Trophoblast cell (in vitro differentiated cells and primary cell): ENCODE data around the gene ASF1B.

ENCODE experiments used
- DNase-seq, 2 donors: peaks; one replicate each; pipeline ENCODE4 v3.0.0-alpha.2; 2016
- H2AFZ ChIP-seq: 2 replicates; pipeline ENCODE4 v1.6.1; 2013; ENCODE audit warnings: low read length, moderate library complexity, mild to moderate bottlenecking; ENCODE audit not compliant: insufficient read depth, poor library complexity
- H2AK5ac ChIP-seq: 2 replicates; pipeline ENCODE4 v1.6.1; 2013; ENCODE audit warnings: mild to moderate bottlenecking, low read length
- H2BK120ac ChIP-seq: 2 replicates; pipeline ENCODE4 v1.6.1; 2013; ENCODE audit warnings: low read length, mild to moderate bottlenecking, moderate library complexity; ENCODE audit not compliant: insufficient read depth, poor library complexity
- H2BK12ac ChIP-seq: 2 replicates; pipeline ENCODE4 v1.6.1; 2013; ENCODE audit warnings: mild to moderate bottlenecking, low read length, moderate library complexity
- H2BK5ac ChIP-seq: 2 replicates; pipeline ENCODE4 v1.6.1; 2013; ENCODE audit warnings: low read length, low read depth, moderate library complexity, mild to moderate bottlenecking; ENCODE audit not compliant: poor library complexity
- H3K14ac ChIP-seq: 2 replicates; pipeline ENCODE4 v1.6.1; 2013; ENCODE audit warnings: mild to moderate bottlenecking, low read length
- H3K18ac ChIP-seq: 2 replicates; pipeline ENCODE4 v1.6.1; 2013; ENCODE audit warnings: mild to moderate bottlenecking, low read length
- H3K23ac ChIP-seq: 2 replicates; pipeline ENCODE4 v1.6.1; 2013; ENCODE audit warnings: low read length
- H3K27ac ChIP-seq: 2 replicates; pipeline ENCODE4 v1.5.1; 2013; ENCODE audit warnings: low read depth, mild to moderate bottlenecking, inconsistent platforms, low read length, moderate library complexity
- H3K27me3 ChIP-seq: 2 replicates; pipeline ENCODE4 v1.6.1; 2013; ENCODE audit warnings: inconsistent platforms, mild to moderate bottlenecking, low read length, moderate library complexity; ENCODE audit not compliant: insufficient read depth
- H3K36me3 ChIP-seq, 2 experiments: 1 replicate in 1 of 2; 2 replicates in 1 of 2; pipeline ENCODE4 v1.6.1; 2013; ENCODE audit warnings: low read length in 2 of 2, mild to moderate bottlenecking in 2 of 2, moderate library complexity in 1 of 2; ENCODE audit not compliant: insufficient read depth in 2 of 2, control insufficient read depth in 1 of 2
- H3K4ac ChIP-seq: 2 replicates; pipeline ENCODE4 v1.6.1; 2013; ENCODE audit warnings: low read depth, mild to moderate bottlenecking, low read length, moderate library complexity
- H3K4me1 ChIP-seq, 2 experiments: 1 replicate in 1 of 2; 2 replicates in 1 of 2; pipeline ENCODE4 v1.6.1; 2013; ENCODE audit warnings: low read length in 2 of 2, mild to moderate bottlenecking in 2 of 2, moderate library complexity in 1 of 2; ENCODE audit not compliant: insufficient read depth in 2 of 2, control insufficient read depth in 1 of 2
- H3K4me2 ChIP-seq: 2 replicates; pipeline ENCODE4 v1.6.1; 2013; ENCODE audit warnings: inconsistent platforms, mild to moderate bottlenecking, low read length, moderate library complexity
- H3K4me3 ChIP-seq: 2 replicates; pipeline ENCODE4 v1.5.1; 2013; ENCODE audit warnings: mild to moderate bottlenecking, low read depth, low read length, inconsistent platforms
- H3K79me1 ChIP-seq: one replicate; pipeline ENCODE4 v1.6.1; 2013; ENCODE audit warnings: low read length
- H3K79me2 ChIP-seq: 2 replicates; pipeline ENCODE4 v1.6.1; 2013; ENCODE audit warnings: low read length, mild to moderate bottlenecking; ENCODE audit not compliant: control insufficient read depth, insufficient read depth, poor library complexity
- H3K9ac ChIP-seq: 2 replicates; pipeline ENCODE4 v1.6.1; 2013; ENCODE audit warnings: mild to moderate bottlenecking, low read length
- H3K9me3 ChIP-seq: 2 replicates; pipeline ENCODE4 v1.6.1; 2013; ENCODE audit warnings: low read depth, mild to moderate bottlenecking, control low read depth, inconsistent platforms, low read length; ENCODE audit not compliant: insufficient read depth
- H4K12ac ChIP-seq: 2 replicates; pipeline ENCODE4 v1.6.1; 2013; ENCODE audit warnings: low read depth, mild to moderate bottlenecking, low read length, moderate library complexity
- H4K8ac ChIP-seq: 2 replicates; pipeline ENCODE4 v1.6.1; 2013; ENCODE audit warnings: low read depth, mild to moderate bottlenecking, low read length, moderate library complexity
- H4K91ac ChIP-seq: one replicate; pipeline ENCODE4 v1.6.1; 2013; ENCODE audit warnings: low read depth, mild to moderate bottlenecking, low read length, moderate library complexity
- WGBS: extraction: QIAGEN DNeasy Blood & Tissue Kit; methylation state at CpG from one replicate; pipeline ENCODE4 v1.1.7; 2013; ENCODE audit warnings: missing lambda C conversion rate; ENCODE audit not compliant: insufficient read length, insufficient coverage; ENCODE audit errors: extremely low coverage; 5-methylcytosine and 5-hydroxymethylcytosine counted together

Gene ASF1B

GRCh38 chr19:14070268-14071050 lies 65.9 kb downstream of the ASF1B start:
- Histone ChIP-seq H3K79me2 (peaks cover 1% of the 10 kb centered on the region), H3K4me2 (no peak overlapping the region), H3K9me3 (no peaks in the 10 kb centered on the region), H3K14ac (no peak overlapping the region), H3K9ac (no peak overlapping the region), H3K18ac (no peak overlapping the region), H2AK5ac (no peak overlapping the region), H2BK5ac (no peak overlapping the region), H3K4ac (no peak overlapping the region), H4K12ac (no peak overlapping the region), H2AFZ (no peak overlapping the region), H4K8ac (no peak overlapping the region), H3K4me3 (no peak overlapping the region), H2BK120ac (no peak overlapping the region), H3K27me3 (peaks cover 5% of the 10 kb centered on the region), H2BK12ac (no peak overlapping the region), H3K36me3 (no peaks in the 10 kb centered on the region), H4K91ac (no peak overlapping the region), H3K23ac (no peak overlapping the region), H3K27ac (no peak overlapping the region), H3K4me1 (peaks cover 17 to 22% of the 10 kb centered on the region in 2 experiments), H3K79me1 (peaks cover 17% of the 10 kb centered on the region)
- peak; percentile 68 to 90 for DNase-seq
- WGBS = no CpG with 5 or more reads among the region's 43 CpGs
